GM19463 (cell line): Measurements from ENCODE around the gene DPH2.
A peak's percentile ranks its signal among the peaks of the same experiment; 100 is the strongest.

Experiments
- ATAC-seq: cut with Tn5 transposase; IDR thresholded peaks from one replicate; pipeline ENCODE4 v1.9.1; 2021; ENCODE audit warnings: mild to moderate bottlenecking, moderate library complexity; ENCODE audit not compliant: unreplicated experiment

DPH2 gene

DNA sequence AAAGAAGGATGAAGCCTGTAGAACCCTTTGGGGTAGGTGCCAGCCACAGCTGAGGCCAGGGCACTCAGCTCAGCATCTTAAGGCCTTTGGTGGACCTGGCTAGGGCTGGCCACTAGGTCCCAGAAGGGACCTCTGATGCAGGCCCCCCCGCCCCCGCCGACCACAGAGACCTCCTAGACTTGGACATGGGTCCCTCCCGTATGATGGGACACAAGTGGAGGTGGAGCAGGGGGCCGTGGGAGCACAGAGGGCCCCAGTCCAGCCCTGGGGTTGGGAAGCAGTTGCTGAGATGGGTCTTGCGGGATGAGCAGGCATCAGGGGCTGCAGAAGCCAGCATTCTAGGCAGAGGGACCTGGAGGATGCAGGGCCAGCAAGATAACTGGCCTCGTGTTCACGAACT is 12.4 kb downstream of the DPH2 start:
- ATAC-seq: no peak

DNA sequence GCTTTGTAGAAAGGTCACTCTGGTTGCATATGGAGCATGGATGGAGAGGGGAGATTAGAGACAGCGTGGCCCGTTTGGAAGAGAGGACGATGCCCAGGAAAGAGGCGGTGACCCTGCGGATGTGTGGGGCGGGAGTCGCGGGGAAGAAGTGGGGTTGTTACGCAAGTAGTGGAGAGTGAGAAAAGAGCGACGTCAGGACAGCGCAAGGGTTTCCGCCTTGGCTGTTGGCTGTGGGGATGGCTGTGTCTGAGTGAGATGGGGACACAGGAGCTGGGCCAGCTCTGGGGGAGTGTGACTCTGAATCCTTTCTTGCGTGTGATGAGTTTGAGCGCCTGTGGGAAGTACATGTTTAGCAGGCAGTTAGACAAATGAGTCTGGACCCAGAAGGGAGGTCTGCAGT is 13.0 kb downstream of the DPH2 start:
- no peak for ATAC-seq

DNA sequence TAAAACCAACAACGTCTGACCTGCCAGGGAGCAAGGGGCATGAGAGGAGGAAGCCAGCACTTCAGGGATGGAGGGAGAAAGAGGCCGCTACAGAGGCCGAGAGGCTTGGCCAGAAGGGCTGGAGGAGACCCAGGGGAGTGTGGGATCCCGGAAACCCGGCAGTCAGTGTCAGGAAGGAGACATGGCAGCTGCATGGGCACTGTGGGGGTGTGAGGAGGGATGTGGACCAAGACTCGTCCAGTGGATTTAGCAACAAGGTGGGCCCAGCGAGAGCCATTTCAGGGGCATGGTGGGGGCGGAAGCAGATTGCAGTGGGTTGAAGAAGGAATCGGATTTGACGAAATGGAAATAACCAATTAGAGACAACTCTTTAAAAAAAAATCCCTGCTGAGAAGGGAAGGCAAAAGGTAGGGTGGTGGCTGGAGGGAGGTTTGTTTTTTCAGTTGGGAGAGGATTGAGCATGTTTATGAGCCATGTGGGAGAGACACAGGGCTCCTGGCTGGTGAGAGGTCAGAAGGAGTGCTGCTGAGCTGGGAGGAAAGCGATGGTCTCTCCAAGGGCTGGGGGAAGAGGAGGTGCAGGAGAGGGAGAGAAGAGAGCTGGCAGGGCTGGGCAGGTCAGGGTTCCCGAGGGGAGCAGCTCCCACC is 13.6 kb downstream of the DPH2 start:
- no peak for ATAC-seq

DNA sequence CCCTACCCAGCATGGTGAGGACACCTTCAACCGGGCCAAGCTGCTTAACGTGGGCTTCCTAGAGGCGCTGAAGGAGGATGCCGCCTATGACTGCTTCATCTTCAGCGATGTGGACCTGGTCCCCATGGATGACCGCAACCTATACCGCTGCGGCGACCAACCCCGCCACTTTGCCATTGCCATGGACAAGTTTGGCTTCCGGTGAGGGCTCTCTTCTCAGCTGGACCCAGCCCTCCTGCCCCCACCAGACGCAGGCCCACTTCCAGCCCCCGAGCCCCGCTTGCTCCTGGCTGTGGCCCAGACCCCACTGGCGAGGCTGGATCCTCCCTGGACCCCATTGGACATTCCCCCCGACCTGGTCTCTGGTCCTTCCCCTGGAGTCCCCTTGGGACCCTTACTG is 15.0 kb downstream of the DPH2 start:
- no peak for ATAC-seq

DNA sequence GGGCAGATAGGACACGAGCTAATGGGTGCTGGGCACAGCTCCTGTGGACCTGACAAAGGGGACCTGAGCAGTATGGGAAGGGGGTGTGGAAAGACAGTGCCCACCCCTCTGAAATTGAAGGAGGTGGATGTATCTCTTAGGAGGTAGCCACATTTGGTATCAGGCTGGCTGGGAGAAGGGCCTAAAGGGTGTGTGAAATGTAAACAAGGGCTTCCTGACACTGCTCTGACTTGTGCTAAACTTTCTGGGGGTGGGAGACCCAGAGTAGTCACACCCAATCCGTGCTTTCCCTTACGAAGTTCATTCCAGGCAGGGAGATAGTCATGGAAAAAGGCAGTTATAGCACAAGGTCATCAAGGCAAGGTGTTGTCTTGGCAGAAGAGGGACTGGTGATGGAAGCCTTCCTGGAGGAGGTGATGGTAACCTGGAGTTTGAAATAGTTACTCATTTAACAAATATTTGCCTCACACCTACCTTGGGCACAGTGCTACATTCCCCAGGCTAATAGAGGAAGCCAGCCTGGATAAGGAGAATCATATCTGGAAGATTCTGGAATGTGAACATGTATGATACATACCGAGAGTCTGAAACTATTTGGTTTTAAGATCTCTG is 16.3 kb downstream of the DPH2 start:
- no peak for ATAC-seq

DNA sequence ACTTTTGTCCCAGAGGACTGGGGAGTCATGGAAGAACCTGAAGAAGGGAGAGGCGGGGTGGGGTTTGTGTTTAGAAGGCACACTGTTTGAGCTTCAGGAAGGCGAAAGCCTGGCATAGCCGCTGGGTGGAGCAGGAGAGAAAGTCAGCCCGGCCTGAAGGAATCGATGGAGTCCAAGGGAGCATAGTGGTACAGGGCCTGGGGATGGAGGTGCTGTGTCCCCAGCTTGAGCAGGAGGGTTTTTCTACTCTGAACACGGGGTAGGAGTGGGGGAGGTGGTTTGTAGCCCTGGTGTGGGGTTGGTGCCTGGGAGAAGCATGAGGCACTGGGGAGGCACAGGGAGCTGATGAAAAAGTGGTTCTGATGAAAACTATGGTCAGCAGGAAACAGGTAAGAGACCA is 16.9 kb downstream of the DPH2 start:
- ATAC-seq: no peak

DNA sequence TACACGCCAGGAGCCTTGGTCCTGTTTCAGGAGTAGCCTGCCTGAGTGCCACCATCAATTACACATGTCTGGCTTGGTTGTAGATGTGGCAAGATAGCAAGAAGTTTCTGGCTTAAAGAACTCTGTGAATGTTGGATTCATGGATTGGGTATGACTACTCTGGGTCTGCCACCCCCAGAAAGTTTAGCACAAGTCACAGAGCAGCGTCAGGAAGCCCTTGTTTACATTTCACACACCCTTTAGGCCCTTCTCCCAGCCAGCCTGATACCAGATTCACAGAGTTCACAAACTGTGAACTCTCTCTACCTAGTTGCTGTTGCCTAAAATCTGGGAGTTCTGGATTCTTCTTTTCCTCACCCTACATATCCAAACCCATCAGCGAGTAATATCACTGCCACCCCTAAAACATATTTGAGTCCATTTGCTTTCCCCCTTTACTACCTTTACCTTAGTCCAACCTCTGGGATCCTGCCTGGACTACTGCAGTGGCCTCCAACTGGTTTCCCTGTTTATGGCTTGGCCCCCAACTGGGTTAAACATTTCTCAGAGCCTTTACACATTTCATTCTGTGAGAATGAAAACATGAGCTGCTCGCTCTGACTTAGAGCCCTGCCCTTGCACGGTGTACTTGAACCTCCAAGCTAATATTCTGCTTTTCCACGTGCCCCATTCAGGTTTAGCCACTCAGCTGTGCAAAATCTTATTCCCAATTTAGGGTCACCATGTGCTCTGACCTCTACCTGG is 17.5 kb downstream of the DPH2 start:
- no peak for ATAC-seq

DNA sequence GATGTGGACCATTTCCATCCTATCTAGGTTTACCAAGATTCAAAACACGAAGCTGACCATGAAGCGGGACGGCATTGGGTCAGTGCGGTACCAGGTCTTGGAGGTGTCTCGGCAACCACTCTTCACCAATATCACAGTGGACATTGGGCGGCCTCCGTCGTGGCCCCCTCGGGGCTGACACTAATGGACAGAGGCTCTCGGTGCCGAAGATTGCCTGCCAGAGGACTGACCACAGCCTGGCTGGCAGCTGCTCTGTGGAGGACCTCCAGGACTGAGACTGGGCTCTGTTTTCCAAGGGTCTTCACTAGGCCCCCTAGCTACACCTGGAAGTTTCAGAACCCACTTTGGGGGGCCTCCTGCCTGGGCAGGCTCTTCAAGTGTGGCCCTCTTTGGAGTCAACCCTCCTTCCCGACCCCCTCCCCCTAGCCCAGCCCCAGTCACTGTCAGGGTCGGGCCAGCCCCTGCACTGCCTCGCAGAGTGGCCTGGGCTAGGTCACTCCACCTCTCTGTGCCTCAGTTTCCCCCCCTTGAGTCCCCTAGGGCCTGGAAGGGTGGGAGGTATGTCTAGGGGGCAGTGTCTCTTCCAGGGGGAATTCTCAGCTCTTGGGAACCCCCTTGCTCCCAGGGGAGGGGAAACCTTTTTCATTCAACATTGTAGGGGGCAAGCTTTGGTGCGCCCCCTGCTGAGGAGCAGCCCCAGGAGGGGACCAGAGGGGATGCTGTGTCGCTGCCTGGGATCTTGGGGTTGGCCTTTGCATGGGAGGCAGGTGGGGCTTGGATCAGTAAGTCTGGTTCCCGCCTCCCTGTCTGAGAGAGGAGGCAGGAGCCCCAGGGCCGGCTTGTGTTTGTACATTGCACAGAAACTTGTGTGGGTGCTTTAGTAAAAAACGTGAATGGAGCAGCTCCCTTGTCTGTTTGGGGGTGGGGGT is 20.7 kb downstream of the DPH2 start:
- no peak for ATAC-seq

DNA sequence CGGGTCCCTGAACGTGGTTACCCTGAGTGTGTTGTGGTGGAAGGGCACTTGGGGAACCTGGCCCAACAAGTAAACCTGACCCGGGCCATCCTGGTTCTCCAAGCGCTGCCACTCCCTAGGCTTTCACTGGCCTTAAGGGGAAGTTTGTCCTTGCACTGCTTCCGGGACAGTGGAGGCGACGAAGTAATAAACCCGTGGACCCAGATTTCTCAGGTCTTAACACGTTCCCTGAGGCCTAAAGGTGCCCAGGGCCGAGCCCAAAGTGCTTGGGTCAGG is 21.3 kb downstream of the DPH2 start:
- ATAC-seq: no peak

DNA sequence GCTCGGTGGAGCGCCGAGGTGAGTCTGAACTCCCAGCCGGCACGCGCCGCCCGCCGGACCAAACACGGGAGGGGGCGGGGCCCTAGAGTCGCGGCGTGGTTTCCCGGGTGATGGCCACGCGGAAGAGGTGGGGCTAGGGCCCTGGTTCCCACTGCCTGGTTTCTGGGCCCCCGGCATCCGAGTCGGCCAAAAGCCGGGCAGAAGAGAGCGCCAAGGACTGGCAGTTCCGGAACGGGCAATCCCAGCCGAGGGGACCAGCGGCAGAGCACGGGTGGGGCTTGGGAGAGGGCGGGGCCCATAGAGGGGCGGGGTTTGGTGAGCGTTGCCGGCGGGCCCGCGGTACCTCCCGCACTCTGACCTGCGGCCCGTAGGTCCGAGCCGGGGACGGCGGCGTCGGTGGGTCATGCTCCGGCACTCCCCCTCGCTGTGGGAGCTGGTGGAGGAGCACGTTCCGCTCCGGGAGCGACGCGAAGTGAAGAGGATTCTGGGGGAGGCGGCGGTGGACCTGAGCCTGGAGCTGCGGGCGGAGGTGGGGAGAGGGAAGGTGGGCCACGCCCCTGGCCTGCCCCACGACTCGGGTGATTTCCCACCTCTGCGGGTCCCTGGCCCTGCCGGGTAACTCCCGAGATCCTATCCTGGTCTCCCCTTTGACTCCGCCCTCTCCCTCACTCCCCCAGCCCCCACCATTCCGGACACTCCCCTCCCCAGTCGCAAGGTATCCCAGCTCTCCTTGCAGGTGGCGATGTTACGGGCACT is 21.8 kb downstream of the DPH2 start, which contains the start of gene CCDC24:
Gene CCDC24, plus strand, starts transcription at position 124 of the 756 bp plus-strand sequence. Its CDS starts 280 bp downstream, at position 404.
- ATAC-seq: peak; percentile 81

DNA sequence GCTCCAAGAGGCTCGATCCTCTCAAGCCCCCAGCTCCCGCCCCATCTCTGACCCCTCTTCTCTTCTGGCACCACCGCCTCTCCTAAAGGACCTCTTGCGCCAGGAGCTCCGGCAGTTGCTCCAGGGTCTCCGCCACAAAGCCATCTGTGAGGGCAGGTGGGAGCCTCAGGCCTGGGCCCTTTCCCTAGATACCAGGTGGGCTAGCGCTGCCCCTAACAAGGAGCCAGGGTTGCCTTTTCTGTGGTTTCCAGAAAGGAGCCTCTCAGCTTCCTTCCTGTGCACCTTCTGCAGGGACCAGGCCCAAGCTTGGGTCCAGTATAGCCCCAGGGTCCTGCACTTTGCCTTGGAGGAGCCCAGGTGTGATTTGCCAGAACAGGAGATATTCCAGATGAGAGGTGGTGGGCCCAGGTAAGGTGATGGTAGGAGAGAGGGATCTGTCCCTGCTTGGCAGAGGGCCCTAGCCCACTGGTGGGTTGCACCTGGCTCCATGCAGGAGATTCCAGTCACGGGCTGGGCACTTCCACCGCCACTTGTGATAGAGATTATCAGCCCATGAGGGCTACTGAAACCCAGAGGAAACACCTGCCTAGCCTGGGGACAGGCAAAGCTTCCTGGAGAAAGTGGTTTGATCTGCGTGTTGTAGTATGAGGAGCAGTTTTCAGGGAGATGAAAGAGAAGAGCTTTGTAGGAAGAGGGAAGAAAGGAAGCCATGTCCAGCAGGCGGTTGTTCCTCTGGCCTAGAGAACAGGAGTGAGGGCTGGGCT is 22.6 kb downstream of the DPH2 start:
- ATAC-seq: no peak

DNA sequence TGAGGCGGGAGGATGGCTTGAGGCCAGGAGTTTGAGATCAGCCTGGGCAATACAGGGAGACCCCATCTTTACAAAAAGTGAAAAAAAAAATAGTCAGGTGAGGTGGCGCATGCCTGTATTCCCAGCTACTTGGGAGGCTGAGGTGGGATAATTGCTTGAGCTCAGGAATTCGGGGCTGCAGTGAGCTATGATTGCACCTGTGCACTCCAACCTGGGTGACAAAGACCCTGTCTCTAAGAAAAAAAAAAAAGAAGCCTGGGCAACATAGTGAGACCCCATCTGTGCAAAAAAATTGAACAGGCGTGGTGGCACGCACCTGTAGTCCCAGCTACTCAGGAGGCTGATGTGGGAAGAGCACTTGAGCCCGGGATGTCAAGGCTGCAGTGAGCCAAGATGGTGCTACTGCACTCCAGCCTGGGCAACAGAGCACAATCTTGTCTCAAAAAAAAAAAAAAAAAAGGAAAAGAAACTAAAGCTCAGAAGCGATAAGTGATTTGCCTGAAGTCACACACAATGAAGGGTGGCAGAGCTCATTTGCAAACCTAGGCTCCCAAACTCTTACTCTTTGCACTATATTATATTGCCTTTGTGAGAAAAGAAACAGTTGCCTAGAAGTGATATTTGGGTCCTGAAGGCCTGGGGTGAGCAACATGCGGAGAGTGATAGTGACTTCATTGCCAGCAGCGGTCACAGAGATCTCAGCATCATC is 23.6 kb downstream of the DPH2 start:
- ATAC-seq: no peak

DNA sequence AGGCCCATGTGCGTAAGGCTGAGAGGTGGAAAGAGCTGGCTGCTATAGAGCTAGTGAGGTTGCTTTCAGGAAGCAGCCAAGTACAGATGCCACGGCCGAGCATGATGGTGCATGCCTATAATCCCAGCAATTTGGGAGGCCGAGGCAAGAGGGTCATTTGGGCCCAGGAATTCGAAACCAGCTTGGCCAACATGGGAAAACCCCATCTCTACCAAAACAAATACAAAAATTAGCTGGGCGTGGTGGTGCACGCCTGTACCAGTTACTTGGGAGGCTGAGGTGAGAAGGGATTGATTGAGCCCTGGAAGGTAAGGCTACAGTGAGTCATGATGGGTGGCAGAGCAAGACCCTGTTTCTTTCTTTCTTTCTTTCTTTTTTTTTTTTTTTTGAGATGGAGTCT is 24.3 kb downstream of the DPH2 start:
- ATAC-seq: no peak

DNA sequence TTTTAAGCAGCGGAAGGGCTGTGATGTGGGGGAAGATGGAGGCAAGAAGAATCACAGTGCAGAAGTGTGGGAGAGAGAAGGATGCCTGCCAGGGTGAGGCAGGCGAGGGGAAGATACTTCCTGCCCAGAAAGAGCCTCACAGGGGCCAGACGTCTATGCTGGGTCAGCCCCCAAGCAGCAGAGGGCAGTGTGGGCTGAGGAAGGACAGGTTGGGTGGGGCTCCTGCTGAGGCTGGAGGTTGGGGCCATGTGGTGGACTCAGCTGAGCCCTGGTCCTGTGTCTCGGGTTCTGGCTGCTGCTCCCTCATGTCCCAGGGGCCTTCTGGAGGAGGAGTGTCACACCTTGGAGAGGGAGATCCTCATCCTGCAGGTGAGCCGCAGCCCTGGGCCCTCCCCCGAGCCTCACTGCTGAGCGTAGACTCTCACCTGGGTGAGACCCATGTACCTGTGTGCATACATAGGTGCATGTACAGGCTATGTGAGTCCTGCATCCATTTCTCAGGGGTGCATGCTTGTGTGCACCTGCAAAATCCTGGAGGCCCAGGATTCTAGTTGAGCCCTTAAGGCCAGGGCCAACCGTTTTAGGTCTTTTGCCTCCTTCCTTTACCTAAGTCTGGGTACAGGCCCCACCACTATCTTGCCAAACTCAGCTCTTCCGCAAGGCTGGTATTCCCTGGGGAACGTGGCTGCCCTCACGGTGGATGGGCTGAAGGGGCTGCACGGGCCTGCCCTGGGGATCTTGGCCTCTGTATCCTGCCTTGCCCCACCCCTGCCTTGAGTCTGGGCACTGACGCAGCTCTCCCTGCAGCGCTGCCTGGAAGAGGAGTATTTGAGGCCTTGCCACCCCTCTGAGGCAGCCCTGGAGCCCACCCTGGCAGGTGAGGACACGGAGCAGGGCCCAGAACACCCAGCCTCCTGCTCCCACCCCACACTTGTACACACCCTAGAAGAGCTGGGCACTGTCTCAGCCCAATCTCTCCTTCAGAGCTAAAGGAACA is 25.3 kb downstream of the DPH2 start:
- no peak for ATAC-seq

DNA sequence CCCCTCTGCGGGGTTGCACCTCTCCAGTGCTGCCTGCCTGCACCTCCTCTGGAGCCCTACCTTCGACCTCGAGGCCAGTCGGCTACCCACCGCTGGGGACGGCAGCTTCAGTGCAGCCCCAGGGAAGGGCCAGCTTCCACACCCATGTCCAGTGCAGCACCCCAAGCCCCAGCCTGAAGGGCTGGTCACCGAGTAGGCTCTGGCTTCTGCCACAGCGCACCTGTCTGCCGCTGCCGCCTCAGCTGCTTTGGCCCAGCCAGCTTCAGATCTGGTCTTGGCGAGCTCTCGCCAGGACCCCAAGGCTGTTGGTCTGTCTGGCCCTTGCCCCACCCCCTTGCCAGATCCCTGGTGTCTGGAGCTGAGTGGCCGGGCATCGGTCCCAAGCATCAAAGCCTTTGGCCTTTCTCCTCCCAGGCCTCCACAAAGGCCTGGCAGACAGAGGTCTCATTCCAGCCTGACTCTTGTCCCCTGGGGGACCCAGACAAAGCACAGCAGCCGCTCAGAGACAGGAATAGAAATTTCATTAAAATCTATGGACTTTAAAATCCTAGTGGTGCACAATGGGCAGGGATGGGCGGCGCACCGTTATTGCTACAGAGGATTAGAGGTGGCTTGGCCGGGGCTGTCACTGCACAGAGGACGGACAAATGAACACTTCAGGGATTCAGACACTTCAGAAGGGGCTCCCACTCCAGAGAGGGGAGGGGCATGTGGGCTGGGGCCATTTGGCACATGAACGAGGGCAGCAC is 26.3 kb downstream of the DPH2 start:
- no peak for ATAC-seq

DNA sequence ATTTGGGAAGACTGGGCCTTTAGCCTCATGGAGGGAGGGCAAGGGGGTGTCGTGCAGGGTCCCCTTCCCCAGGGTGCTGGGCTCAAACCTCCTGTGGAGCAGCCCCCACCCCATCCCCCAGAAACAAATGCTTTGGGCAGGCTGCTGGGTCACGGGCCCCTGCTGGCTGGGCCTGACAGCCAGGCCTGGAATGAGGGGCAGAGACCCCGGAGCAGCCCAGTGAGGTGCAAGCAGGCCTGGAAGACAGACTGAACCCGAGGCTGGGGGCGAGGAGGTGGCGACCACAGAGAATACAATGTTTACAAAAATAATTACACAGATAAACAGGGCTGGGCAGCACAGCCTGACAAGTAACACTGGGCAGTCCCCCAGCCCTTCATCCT is 26.9 kb downstream of the DPH2 start:
- no peak for ATAC-seq

DNA sequence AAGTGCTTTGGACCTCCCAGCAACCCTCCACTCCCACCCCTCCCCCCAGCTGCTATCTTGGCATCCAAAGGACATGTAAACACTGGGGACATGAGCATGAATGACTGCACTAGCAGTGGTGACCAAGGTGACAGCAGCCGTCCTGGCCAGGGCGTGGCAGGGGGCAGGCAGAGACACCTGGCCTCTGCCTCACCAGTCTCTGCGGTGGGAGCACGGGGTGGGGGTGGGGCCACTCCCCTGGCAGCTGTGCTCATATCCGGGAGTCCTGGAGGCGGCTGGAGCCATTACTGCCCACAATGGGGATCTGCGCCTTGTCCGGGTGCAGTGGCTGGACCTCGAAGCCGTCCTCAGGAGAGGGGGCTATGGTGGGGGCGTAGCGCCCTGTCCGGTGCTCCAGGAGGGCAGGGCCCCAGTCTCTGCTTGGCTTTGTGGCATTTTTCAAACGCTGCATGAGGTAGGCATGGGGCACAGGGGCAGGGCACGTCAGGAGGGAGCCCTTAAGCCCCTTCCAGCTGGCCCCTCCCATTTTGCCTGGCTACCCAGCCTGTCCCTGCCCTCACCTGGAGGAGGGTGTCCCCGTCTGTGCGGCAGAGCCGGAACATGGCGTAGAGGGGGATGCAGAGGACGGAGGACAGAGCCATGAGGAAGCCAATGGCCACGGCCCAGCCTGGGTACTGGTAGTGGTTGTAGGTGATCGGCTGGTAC is 27.6 kb downstream of the DPH2 start:
- ATAC-seq: no peak
